HG02623 (cell line): ENCODE data around the gene AMBRA1.

Source experiments
- ATAC-seq: cut with Tn5 transposase; IDR thresholded peaks from one replicate; pipeline ENCODE4 v1.9.1; 2021; ENCODE audit warnings: moderate library complexity; ENCODE audit not compliant: unreplicated experiment

Gene AMBRA1

GRCh38 chr11:46413760-46414465 is 179.9 kb downstream of the AMBRA1 start:
- ATAC-seq: no peak

GRCh38 chr11:46410021-46410420 is 183.8 kb downstream of the AMBRA1 start:
- ATAC-seq: no peak

- ATAC-seq: no peak
Observed at GRCh38 chr11:46408407-46408986, 185.3 kb downstream of the AMBRA1 start.

- ATAC-seq: no peak
Observed at GRCh38 chr11:46407635-46408034, 186.2 kb downstream of the AMBRA1 start.

GRCh38 chr11:46404476-46405017 is 189.3 kb downstream of the AMBRA1 start:
- ATAC-seq: no peak

DNA sequence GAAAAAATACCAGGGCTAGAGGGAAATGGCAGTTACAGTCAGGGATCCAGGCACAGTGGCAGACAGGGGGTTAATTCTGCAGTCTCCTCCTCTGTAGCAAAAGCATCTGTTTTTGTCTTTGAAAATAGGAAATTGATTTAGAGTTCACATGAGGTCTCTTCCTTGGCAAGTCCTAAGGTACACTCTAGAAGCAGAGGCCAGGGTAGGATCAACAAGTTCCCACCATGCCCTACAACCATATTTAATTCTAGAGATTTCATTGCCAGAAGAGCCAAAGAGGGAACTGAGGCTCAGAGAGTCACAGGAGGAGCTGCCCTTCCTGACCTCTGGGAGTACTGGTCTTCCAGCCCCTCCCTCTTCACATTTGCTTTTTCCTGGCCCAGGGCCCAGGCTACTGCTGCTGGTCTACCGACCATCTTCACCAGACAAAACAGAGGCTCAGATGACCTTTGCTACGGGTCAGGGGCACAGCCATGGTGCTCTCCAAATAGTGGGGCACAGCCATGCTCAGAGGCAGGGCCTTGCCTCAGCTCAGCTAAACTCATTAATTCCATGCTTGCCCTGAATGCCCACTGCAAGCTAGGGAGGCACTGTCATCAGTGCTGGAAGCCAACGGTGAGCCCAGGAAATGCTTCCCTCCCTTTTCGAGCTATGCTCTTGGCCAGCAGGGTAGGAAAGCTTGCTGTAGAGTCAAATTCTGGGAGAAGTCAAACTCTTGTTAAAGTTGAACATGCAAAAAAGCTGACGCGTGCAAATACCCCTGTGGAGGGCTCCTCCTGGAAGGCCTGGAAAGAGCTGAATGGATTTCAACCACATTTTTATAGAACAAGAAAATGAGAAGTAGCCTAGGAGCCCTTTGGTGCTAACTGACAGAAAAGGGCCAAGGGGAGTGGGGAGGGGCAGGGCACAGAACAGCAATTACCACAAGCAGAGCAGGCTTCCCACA is 190.6 kb downstream of the AMBRA1 start:
- ATAC-seq: no peak

- no peak for ATAC-seq
Observed at GRCh38 chr11:46397526-46397925, 196.3 kb downstream of the AMBRA1 start.

GRCh38 chr11:46393759-46394158 is 200.1 kb downstream of the AMBRA1 start:
- no peak for ATAC-seq

GRCh38 chr11:46393231-46393616 is 200.6 kb downstream of the AMBRA1 start:
- no peak for ATAC-seq

DNA sequence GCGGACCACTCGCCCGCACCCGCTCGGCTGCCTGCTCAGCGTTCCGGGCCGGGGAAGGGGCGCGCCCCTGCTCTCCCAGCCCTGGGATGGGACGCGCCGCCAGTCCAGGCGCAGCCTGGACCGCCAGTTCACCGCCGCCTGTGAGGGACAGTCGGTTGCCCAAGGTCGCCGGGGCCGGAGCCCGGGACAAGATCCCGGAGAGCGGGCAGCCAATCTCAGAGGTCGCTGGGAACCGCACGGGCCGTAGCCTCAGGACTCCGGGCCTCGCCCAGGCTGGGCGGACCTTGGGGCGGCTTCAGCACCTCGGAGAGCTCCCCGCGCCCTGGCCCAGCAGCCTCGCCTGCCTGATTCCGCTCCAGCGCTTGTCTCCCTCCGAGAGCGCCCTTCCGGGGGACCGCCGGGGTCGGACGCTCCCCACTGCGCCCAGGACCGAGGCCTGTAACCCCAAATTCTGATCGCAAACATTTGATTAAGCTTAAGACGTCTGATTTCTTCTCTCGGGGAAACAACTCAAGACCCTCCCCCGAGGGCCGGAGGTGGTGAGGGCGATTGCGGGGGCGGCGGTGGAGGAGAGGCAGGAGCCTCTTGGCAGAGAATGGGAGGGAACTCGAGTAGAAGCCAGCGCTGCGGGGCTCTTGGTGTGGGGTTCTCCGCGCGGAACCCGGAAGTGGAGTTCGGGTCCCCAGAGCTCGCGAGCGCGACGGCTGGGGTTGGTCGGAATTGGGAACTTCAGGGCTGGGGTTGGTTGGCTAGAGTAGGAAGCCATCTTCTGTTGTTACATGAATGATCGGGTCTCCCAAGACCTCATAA is 201.2 kb downstream of the AMBRA1 start:
- ATAC-seq: peak; percentile 45

DNA sequence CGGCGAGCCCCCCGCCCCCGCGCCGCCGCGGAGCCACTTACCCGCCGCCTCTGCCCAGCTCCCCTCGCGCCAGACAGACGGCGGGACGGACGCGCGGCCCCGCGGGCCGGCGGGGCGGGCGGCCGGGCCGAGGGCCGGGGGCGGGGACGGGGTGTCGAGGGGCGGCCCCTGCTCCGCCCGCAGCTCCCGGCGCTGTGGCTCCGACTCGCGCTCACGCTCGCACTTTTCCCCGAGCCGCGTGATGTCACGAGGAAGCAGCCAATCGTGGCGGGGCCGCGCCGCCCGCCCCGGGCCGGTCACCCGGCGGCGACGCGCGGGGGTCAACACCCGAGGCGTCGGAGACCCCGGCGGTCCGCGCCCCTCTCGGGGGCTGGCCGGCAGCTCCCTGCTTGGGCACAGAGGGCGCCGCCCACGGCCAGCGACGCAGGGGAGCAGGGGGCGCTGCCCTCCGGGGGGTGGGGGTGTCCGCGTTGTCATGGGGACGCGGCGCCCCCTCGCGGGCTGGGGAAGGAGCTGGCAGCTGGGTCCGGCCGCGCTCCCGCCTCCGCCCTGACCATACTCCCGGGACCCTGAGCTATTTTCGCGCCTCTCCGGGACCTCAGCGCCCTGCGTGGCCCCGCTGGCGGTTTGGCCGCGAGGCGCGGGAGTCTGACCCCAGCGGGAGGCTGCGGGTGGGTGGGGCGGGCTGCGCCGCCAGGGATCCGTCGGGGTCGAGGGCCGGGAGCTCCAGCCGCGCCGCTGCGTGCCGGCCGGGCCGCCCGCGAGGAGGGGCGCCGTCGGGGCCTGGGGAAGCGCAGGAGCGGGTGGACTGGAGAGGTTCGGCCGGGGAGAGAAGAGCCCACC is 202.0 kb downstream of the AMBRA1 start, which contains the start of gene CHRM4:
TSS of gene CHRM4 (minus strand) at position 199 of the 843 bp plus-strand sequence. CDS start 5,219 bp downstream, outside the sequence.
- ATAC-seq: no peak

DNA sequence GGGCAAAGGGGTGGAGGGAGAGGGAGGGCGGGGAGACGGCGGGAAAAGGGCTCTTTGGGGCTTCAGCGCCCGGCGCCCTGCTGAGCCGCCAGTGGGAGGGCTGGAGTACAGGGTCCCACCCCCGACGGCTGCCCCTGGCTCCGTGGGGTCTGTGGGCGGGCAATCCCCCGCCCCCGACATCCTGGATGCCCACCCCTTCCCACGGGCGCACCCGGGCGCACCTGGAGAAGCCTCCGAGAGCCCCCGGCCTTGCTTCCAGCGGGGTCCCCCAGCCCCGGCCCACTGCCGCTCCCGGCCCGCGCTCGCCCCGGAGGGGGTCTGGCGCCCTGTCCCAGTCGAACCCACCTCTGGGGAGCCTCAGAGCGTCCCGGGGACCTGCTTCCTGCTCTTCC is 202.6 kb downstream of the AMBRA1 start:
- ATAC-seq: no peak

DNA sequence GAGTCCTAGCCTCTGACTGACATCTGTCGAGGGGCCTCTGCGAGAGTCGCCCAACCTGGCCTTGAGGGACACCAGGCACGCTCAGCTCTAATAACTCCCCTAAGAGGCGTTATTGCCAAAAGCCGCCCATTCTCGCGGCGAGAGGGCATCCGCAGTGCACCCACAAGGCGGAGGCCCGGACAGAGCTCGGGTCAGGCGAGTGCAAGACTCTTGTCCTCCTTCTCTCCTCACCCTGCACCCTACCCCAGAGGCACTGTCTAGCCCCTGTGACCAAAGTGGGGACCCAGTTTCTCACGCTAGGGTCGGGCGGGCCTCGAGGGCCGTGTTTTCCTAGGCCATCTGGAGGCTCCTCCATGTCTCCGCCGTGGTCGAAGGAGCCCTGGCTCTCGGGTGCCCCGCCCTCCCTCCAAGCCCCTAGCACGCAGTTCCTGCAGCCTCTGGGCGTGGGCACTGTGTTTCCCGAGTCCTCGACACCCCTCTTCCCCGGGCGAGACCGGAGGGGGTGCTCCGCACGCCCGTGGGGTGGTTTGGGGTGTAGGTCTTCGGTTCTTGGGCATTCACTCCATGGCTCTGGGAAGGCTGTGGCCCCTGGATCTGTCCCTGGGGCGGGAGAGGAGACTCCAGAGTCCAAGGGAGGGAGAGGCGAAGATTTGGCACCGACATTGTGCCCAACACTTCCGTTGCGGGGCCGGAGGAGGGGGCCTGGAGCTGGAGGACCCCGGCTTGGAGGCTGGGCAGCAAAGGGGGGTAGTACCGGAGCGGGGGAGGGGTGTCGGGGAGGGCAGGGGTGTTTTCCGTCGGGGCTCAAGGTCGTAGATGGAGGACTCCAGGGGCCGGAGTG is 203.3 kb downstream of the AMBRA1 start:
- ATAC-seq: no peak

DNA sequence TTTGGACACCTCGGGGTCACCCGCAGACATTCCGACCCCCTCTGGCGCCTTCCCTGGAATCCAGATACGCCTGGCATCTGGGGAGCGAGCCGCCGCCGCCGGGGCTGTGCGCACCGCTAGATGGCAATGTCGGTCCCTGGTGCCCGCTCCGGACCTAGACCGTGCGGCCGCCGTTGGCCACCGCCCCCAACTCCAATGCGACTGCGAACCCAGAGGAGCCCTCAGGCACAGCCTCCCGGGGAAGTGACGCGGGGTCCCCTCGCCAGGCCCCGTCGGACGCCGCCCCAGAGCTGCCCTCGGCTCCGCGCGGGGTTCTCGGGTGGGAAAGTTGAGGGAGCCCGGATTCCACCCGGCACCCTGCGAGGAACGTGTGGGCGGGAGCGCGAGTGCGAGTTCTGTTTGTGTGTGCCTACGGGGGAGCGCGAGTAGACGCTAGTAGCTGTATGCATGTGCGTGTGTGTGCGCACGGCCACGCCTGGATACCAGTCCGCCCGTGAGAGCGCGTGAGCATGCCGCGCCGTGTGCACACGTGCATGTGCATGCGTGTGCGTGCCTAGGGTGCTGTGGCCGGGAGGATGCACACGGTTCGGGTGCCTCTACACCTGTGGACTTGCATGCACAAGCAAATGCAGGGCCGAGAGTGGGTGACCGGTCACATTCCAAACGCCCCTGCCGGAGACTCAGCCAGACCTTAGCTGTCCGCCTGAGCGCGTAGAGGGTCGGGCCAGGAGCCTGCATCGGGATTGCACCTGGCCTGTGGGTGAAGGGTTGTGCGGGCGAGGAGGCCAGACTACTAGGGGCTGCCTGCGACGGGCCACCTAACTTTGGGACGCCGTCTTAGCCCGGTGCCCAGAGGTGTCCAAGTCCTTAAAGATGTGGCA is 204.1 kb downstream of the AMBRA1 start:
- peak; percentile 41 for ATAC-seq

DNA sequence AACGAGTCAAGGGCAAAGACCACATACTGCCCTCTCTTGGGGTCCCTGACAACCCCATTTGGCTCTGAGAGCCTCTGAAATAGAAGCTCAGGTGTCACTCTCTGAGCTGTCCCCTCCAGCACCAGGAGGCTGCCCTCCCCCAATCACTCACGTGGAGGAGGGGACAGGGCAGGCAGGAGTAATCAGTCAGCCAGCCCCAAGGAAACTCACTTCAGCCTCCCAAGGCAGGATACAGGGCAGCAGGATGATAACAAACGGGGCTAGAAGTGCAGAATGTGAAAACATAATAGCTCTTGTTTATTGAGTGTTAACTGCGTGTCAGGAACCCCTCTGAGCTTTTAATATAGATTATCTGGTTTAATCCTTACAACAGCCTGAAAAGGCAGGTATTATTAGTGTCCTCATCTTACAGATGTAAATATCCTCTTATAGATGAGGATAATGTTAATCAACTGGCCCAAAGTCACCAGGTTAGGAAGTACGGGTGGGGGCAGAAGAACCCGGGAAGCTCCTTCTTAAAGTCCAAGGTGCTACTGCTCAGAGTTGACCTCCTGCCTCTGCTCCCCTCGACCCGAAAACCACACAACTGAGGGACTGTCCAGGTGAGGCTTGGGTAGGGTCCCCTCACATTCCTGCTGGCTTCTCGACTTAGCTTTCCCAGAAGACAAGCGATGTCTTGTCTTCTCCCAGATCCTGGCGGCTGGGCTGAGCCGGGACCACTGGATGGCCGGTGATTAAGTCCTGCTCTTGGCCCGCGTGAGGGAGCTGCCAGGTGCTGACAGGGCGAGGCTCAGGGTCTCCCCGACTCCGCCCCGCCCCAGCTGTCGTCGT is 205.0 kb downstream of the AMBRA1 start:
- ATAC-seq: no peak

- ATAC-seq: no peak
Observed at GRCh38 chr11:46387919-46388618, 205.8 kb downstream of the AMBRA1 start.
